Amniotic epithelial cell (primary cell): ENCODE measurements around the gene C1QB.

ENCODE experiments used
- DNase-seq: peaks from one replicate; pipeline ENCODE4 v3.0.0-alpha.2; 2010; ENCODE audit warnings: low read depth

The C1QB gene, protein sequence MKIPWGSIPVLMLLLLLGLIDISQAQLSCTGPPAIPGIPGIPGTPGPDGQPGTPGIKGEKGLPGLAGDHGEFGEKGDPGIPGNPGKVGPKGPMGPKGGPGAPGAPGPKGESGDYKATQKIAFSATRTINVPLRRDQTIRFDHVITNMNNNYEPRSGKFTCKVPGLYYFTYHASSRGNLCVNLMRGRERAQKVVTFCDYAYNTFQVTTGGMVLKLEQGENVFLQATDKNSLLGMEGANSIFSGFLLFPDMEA

GRCh38 chr1:22652881-22653316 is at the start of gene C1QB:
C1QB (plus strand) TSS chr1:22653236; CDS start chr1:22659463, 6,227 bp downstream.
- no peak for DNase-seq

DNA sequence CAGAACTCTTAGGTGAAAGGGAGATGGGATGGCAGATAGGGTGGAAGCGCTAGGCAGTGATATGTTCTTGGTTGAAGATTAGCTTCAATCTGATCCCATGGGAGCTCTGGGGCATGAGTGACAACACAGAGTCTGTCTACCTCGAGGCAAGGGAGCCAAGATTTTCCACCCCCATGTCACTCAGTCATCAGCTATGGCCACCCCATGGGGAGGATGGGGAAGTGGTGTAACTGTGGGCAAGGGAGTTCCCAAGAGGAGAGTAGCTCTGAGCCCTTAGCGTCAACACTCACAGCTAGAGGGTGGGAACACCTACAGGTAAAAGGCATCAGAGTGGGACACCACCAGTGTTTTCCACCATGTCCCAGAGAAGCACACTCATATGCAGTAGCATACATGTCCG is 46.9 kb upstream of the C1QB start:
- no peak for DNase-seq

GRCh38 chr1:22607154-22607553 is 45.9 kb upstream of the C1QB start:
- DNase-seq: no peak

DNA sequence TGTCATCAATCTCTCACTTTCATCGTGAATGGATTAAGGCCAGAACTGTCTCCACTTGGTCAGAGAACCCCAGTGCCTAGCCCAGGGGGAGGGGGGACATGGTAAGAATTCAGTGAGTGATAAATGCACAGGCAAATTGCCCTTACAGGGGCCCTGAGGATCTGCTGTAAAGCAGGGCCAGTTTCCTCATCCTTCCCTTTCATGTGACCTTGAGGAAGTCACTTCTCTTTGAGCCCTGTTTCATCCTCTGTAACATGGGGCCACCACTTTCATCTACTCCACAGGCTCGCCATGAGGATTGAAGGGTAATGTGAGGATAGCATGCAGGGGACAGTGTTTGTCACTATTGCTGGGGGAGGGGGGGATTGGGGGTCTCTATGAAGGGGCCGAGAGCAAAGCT is 44.7 kb upstream of the C1QB start:
- no peak for DNase-seq

GRCh38 chr1:22609291-22609690 is 43.7 kb upstream of the C1QB start:
- no peak for DNase-seq

DNA sequence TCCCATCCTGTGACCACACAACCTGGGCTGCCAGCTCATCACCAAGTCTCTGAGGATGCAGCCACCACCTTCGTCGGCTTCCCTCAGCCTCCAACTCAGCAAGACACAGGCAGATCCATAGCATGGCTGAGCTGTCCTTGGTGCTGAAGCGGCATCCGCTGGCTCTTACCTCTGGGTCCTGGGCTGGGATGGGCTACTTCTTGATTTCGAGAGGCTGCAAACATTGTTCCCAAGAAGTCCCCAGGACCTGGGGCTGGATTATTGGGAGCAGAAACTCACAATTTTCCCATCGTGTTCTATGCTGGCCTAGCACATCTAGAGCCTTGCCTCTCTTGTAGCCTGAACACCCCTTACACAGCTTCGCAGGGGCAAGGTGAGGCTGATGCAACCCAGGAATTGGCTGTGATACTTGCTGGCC is 41.5 kb upstream of the C1QB start:
- peak; percentile 63 for DNase-seq

DNA sequence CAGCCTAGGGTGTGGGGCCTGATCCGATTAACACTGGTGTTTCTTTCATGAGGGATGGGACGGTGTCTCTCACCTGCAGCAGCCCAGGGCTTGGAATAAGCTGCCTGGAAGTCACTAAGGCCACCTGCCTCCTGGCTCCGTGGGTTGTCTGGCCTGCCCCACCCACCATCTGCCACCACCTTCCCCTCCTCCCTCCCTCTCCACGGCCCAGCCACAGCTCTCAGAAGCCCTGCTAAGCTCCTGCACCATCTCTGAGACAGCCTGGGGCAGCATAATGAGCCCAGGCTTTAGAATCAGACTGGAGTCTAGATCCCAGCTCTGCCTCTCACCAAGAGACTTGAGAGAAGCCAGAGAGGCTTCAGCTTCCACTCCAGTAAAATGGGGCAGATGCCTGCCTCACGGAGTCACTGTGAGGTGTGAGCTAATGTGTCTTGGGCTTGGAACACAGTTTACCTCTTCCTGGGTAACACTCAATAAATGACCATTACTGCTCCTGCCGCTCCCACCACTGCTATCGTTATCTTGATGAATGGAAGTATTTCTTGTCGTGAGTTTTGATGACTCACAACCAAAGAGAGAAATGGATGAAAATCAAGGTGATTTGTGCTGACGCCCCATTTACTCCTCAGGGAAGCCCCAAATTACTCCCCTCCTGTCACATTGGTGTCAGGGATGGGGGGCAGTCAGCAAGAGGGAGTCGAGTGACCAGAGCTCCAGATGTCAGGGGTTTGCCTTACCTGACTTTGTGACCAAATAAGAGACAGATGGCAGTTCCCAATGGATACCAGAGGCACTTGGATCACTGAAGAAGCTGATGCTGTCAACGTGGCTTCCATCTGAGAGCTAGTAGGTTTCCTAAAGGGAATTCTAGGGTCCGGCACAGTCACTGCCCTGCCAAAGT is 40.1 kb upstream of the C1QB start:
- no peak for DNase-seq

GRCh38 chr1:22613572-22613918 is 39.5 kb upstream of the C1QB start:
- no peak for DNase-seq

DNA sequence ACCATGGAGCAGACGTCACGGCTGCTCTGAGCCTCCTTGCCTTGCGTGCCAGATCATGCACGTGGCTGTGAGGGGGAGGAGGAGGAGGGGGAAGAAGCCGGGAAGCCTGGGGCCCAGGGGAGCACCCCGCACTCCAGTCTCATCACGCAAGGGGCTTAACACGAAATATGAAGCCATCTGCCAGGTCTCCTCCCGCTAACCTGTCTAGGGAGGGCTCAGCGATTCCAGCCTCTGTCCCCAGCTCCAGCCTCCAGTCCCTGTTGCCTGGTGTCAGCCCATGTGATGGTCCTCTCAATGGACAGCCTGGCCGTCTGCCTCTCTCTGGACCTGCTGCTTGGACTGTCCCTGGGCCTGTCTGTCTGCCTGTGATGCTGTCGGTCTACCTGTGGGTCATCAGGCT is 39.1 kb upstream of the C1QB start:
- DNase-seq: no peak

DNA sequence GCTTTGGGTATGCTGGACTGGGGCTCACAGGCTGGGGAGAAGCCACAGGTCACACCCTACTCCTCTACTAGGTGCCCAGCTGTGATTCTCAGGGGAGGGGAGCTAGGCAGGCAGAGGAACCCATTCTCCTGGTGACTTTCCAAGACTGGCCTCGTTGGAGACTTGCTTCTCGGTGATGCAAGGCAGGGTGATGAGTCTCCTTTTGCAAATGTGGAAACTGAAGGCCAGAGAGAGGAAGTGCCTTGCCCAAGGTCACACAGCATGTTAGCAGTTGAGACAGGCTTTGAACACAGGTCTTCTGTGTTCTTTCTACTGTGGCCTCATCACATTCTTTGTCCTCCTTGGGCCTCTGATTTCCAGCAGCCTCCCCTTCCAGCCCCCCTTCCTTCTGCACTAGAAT is 37.1 kb upstream of the C1QB start:
- no peak for DNase-seq

GRCh38 chr1:22616571-22616970 is 36.5 kb upstream of the C1QB start:
- DNase-seq: no peak

DNA sequence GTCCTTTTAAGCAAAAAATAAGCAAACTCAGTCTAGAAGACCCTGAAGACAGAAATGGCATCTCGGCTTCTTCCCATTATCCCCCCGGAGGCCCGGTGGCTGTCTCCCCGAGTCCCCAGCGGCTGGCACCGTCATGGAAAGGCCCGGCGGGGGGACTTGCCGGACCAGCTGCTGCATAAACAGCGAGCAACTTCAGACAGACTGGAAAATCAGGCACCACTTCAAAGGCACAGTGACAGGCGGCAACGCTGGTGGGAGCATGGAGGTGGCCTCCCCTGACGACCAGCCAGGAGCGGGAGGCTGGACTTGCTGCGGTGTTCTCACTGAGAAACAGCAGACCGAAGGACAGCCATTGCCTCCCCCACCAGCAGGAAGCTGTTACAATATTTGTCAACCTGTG is 35.0 kb upstream of the C1QB start:
- no peak for DNase-seq

DNA sequence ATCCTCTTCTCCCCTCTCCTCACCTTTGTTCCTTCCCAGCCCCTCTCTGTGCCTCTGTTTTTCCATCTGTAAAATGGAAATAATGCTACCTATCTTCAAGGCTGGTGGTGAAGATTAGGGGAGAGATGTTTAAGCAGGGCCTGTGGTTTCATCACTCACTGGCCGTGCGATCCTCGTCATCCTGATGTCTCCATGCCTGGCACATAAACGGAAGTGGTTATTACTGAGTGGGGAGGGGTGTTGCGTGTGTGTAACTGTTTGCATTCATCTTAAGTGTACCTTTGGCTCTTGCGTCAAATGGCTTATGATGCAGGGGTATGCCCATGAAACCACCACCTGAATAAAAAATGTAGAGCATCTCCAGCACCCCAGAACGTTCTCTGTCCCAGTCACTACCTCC is 33.8 kb upstream of the C1QB start:
- no peak for DNase-seq

GRCh38 chr1:22619798-22620197 is 33.2 kb upstream of the C1QB start:
- no peak for DNase-seq

DNA sequence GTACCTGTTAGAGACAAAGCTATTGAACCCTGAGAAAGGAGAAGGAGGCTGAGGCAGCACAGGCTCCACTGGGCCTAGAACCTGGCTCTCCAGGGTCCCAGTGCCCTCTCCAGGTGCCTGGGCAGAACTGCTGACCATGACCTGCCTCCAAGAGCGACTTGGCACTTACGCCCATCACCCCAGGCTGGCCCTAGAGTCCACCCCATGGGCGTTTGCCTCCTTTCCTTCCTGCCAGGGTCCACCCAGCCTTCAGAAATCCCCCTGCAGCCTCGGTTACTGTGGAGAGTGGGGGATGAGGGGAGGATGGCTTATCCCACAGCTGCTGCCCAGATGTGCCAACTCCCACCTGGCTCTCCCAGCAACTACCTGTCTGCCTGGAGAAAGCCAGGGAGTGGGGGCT is 31.3 kb upstream of the C1QB start:
- DNase-seq: no peak

- peak; percentile 18 for DNase-seq
These were observed 27.6 kb upstream of the C1QB start for GRCh38 chr1:22625262-22625925.

DNA sequence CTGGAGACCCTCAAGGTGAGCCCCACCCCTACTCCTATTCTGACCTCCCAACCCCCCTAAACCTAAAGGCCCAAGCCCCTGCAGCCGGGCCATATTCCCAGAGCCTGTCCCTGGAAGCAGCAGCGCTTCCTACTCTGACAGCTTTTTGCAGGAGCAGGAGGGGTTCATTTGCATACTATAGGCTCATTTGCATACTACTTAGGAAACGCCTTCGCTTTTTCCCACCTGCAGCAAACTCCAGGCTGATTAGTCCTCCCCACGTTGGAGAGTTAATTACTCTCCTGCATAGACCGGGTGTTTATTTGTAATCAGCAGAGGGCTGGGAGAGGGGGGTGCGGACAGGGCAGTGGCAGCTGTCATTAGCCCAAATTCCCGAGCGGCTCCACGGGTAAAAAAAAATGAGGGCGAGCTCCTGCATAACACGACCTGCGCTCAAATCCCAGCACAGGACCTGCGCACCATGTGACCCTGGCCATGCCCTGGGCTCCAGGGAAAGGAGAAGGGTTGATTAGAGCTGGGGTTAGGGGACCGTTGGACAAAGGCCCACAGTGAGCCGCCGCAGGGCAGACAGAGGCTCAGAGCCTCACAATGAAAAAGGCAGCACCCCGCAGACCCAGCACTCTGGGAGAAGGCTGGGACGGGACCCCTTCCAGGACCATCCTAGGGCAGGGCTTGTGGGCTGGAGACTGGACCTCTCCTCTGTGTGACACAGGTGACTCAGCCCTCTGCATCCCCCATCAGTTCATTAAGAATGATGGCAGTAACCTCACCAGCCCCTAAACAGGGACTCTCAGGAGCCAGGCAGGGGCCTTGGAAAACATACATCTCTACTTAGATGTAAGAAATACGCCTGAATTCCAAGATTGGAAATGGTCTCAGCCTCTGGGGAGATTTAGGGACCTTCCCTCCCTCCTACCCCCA is 26.5 kb upstream of the C1QB start:
- DNase-seq: no peak

DNA sequence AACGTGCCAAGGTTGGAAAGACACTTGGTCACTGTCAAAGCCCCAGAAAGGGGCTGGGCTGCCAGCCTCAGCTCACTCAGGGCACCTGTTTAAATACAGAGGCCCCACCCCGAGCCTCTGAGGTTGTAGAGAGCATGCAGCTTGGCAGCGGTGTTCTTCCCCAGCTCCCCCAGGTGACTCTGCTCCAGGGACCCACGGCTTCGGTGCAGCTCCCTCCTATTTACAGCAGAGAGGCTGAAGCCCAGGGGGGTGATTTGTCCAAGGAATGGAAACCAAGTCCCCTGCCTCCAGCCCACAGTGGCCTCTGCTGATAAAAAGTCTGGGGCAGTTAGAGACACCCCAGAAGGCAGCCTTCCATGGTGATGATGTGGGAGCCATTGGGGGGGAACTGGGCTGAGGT is 25.7 kb upstream of the C1QB start:
- no peak for DNase-seq

GRCh38 chr1:22628698-22629444 is 24.2 kb upstream of the C1QB start:
- no peak for DNase-seq

- DNase-seq: no peak
These were observed 23.1 kb upstream of the C1QB start for GRCh38 chr1:22629886-22630285.
